Measurements from ENCODE around the gene ALPP. TPM values are rescaled to one million over a fixed set of nuclear protein-coding genes. Genes with fewer than 3 reads are reported as not detected.

The ALPP gene
- total RNA-seq, 2 experiments from 2014 or later = not detected

DNA sequence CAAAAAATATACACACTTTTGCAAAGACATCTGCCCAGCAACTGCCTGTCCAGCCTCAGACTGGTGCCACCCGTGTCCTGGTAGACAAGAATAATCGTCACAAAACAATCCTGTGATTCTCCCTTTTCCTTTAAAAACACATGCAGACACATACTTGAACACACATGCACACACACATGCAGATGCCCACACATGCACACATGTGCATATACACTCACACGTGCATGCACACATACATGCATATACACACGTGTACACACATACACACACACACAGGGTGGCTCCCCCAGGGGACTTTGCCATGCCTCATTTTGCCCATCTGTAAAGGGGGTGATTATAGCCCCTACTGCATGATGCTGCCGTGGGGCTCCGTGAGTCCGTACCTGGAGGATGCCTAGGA is 24.9 kb upstream of the ALPP start:
- H3K9me3 Mint-ChIP-seq = no peaks in the 10 kb centered on the region

DNA sequence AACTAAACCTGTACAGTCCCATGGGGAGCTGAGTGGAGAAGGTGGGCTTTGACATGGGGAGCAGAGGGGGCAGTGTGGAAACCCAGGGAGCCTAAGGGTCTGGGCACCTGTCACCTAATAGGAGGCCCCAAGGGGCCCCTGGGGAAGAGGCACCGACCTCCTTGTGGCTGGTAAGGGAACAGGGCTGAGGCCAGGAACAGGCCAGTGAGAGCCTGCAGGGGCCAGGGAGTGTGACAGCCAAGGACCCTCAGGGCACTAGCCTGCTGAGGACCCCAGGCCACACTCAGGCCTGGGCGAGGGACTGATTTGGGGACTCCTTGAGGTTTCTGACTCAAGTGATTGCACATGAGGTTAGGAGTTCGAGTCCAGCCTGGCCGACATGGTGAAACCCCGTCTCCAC is 24.5 kb upstream of the ALPP start:
- ChIA-PET CTCF (no interaction called here), POLR2A (no interaction called here)
- Histone ChIP-seq H3K4me3 (ENCODE audit: low read length) (no peak overlapping the region), H3K9me3 (ENCODE audit: control insufficient read depth in 1 of 2, insufficient read depth in 1 of 2, low read length in 2 of 2) (peaks cover 0 to 30% of the 10 kb centered on the region in 2 experiments), H3K4me1 (ENCODE audit: insufficient read depth, low read length) (peaks cover 41% of the 10 kb centered on the region), H3K36me3 (ENCODE audit: insufficient read depth, low read length) (no peaks in the 10 kb centered on the region), H3K27ac (ENCODE audit: low read depth in 1 of 2, low read length in 2 of 2) (no peak overlapping the region), H3K27me3 (ENCODE audit: control insufficient read depth in 1 of 2, insufficient read depth in 2 of 2, low read length in 2 of 2) (peaks cover 42 to 45% of the 10 kb centered on the region in 2 experiments)
- Mint-ChIP-seq H3K27ac (no peak overlapping the region), H3K9me3 (no peaks in the 10 kb centered on the region), H3K4me1 (ENCODE audit: low read depth) (no peaks in the 10 kb centered on the region), H3K27me3 (peaks cover 26% of the 10 kb centered on the region), H3K36me3 (ENCODE audit: low read depth) (no peaks in the 10 kb centered on the region), H3K4me3 (no peak overlapping the region)
- intact Hi-C loops (cut with DNase I, micrococcal nuclease) = no loop called here
- TF ChIP-seq, protein P1, sequence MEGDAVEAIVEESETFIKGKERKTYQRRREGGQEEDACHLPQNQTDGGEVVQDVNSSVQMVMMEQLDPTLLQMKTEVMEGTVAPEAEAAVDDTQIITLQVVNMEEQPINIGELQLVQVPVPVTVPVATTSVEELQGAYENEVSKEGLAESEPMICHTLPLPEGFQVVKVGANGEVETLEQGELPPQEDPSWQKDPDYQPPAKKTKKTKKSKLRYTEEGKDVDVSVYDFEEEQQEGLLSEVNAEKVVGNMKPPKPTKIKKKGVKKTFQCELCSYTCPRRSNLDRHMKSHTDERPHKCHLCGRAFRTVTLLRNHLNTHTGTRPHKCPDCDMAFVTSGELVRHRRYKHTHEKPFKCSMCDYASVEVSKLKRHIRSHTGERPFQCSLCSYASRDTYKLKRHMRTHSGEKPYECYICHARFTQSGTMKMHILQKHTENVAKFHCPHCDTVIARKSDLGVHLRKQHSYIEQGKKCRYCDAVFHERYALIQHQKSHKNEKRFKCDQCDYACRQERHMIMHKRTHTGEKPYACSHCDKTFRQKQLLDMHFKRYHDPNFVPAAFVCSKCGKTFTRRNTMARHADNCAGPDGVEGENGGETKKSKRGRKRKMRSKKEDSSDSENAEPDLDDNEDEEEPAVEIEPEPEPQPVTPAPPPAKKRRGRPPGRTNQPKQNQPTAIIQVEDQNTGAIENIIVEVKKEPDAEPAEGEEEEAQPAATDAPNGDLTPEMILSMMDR (IDR thresholded peaks at IDR 0.05) = no peak
- ATAC-seq (ENCODE audit: poor library complexity) (no peak), DNase-seq (peak in 1 of 14 experiments; percentile 27)

More for the DNA sequence above, 24.9 kb upstream of the ALPP start:
- CTCF ChIA-PET = no interaction called here
- Mint-ChIP-seq H3K27ac (no peak overlapping the region), H3K4me3 (peak overlapping the region; percentile 25), H3K27me3 (peaks cover 26% of the 10 kb centered on the region), H3K36me3 (ENCODE audit: low read depth) (no peaks in the 10 kb centered on the region), H3K4me1 (ENCODE audit: low read depth) (no peaks in the 10 kb centered on the region)
- peaks cover 42 to 45% of the 10 kb centered on the region in 2 experiments for H3K27me3 ChIP-seq (ENCODE audit: control insufficient read depth in 1 of 2, insufficient read depth in 2 of 2, low read length in 2 of 2)
- H3K36me3 ChIP-seq (ENCODE audit: insufficient read depth, low read length) = no peaks in the 10 kb centered on the region
- peaks cover 44% of the 10 kb centered on the region for H3K4me1 ChIP-seq (ENCODE audit: insufficient read depth, low read length)
- H3K4me3 ChIP-seq (ENCODE audit: low read length) = no peak overlapping the region
- TF ChIP-seq, protein P1 (IDR thresholded peaks at IDR 0.05) = no peak
- H3K27ac ChIP-seq (ENCODE audit: low read depth in 1 of 2, low read length in 2 of 2) = no peak overlapping the region
- peaks cover 0 to 34% of the 10 kb centered on the region in 2 experiments for H3K9me3 ChIP-seq (ENCODE audit: control insufficient read depth in 1 of 2, insufficient read depth in 1 of 2, low read length in 2 of 2)
- ATAC-seq (ENCODE audit: poor library complexity) (no peak), DNase-seq (no peak)
- POLR2A ChIA-PET = no interaction called here
- intact Hi-C loops (cut with DNase I, micrococcal nuclease) = no loop called here

DNA sequence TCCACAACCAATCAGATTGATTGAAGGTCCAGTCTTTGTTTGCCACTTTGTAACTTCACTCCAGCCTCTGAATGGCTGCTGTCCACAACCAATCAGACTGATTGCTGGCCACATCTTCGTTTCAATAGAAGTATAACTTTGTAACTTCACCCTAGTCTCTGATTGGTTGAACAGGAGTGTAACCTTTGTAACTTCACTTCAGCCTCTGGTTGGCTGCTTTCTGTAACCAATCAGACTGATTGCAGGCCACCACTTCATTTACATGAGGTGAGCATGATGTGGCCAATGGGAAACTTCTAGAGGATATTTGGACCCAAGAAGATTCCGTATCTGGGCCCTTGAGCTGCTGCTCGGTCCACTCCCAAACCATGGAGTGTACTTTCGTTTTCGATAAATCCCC is 16.9 kb upstream of the ALPP start:
- H3K4me1 ChIP-seq (ENCODE audit: insufficient read depth, low read length) = peaks cover 31% of the 10 kb centered on the region
- H3K27me3 Mint-ChIP-seq = no peaks in the 10 kb centered on the region
- no peak overlapping the region for H3K4me3 ChIP-seq (ENCODE audit: low read length)
- H3K36me3 Mint-ChIP-seq (ENCODE audit: low read depth) = no peaks in the 10 kb centered on the region
- POLR2A ChIA-PET = no interaction called here
- H3K9me3 ChIP-seq (ENCODE audit: control insufficient read depth in 1 of 2, insufficient read depth in 1 of 2, low read length in 2 of 2) = no peaks in the 10 kb centered on the region
- H3K36me3 ChIP-seq (ENCODE audit: insufficient read depth, low read length) = no peaks in the 10 kb centered on the region
- intact Hi-C loops (cut with DNase I, micrococcal nuclease) = no loop called here
- no peak overlapping the region for H3K4me3 Mint-ChIP-seq
- H3K27me3 ChIP-seq (ENCODE audit: control insufficient read depth in 1 of 2, insufficient read depth in 2 of 2, low read length in 2 of 2) = no peaks in the 10 kb centered on the region
- H3K9me3 Mint-ChIP-seq = no peaks in the 10 kb centered on the region
- DNase-seq (no peak), ATAC-seq (ENCODE audit: poor library complexity) (no peak)
- H3K4me1 Mint-ChIP-seq (ENCODE audit: low read depth) = peaks cover 32% of the 10 kb centered on the region
- no peak overlapping the region for H3K27ac ChIP-seq (ENCODE audit: low read depth in 1 of 2, low read length in 2 of 2)
- TF ChIP-seq, protein P1 (IDR thresholded peaks at IDR 0.05) = no peak
- no peak overlapping the region for H3K27ac Mint-ChIP-seq
- CTCF ChIA-PET = no interaction called here

All from CD4-positive, alpha-beta T cell (primary cell).